ENCODE measurements around the gene TNRC6C.

The TNRC6C gene

DNA sequence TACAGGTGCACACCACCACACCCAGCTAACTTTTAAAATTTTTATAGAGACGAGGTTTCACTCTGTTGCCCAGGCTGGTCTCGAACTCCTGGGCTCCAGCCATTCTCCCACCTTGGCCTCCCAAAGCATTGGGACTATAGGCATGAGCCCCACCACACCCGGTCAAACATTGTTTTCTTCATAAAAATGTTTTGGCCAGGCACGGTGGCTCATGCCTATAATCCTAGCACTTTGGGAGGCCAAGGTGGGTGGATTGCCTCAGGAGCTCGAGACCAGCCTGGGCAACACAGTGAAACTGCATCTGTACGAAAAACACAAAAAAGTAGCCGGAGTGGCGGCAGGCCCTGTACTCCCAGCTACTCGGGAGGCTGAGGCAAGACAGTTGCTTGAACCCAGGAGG lies 157.9 kb downstream of the TNRC6C start:
- no peak for DNase-seq

DNA sequence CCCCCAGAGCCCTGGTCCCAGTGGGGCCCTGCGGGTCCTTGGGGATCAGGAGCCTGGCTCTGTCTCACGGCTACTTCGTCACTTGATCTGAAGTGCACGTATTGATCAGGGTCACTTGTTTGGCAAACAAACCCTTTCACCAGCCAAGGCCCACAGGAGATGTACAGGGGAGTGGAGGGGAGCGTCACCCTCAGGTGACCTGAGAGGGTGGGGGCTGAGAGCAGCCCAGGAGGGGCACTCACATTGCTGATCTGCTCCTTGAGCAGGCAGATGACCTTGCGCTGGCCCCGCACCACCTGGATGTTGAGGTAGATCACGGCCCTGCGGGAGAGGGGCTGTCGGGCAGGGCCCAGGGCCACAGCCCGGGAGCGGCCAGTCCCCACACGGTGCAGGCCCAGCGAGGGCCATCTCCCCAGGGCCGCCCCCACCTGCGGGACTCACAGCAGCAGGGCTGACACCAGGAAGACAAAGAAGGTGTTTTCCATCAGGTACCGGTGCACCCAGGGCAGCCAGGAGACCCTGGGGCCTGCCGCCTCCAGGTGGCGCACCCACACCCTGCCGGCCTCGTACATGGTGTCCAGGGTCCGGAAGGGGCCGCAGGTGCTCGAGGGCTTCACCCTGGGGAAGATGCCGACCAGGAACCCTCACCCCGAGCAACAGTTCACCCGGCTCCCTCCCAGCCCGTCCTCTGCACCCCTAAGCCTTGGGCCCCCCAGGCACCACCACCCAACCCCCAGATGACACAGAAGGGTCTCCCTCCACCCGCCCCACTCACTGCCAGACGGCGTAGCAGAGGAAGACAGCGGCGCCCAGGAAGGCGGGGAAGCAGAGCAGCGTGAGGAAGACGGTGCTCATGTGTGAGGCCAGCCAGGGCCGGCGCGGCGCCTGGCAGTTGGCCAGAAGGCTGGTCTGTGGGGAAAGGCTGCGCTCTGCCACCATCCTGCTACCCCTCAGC lies 158.8 kb downstream of the TNRC6C start:
- DNase-seq = no peak

- DNase-seq = no peak
Measured at GRCh38 chr17:78118801-78119241, 160.3 kb downstream of the TNRC6C start.

DNA sequence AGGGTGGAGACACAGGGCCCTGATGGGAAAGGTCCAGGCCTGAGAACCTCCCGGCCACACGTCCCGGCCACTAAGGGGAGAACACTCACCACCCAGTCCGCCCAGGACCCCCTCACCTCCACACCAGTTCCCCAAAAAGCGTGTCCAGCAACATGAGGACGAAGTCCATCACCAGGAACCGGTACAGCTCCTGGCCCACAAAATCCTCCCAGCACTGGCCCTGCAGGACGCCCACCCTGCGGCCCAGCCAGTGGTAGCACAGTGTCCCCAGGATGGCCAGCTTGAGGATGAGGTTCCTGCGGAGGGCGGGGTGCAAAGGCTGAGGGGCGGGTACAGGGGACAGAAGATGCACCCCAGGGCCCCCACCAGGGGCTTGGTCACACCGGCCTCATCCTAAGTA lies 162.0 kb downstream of the TNRC6C start:
- no peak for DNase-seq

DNA sequence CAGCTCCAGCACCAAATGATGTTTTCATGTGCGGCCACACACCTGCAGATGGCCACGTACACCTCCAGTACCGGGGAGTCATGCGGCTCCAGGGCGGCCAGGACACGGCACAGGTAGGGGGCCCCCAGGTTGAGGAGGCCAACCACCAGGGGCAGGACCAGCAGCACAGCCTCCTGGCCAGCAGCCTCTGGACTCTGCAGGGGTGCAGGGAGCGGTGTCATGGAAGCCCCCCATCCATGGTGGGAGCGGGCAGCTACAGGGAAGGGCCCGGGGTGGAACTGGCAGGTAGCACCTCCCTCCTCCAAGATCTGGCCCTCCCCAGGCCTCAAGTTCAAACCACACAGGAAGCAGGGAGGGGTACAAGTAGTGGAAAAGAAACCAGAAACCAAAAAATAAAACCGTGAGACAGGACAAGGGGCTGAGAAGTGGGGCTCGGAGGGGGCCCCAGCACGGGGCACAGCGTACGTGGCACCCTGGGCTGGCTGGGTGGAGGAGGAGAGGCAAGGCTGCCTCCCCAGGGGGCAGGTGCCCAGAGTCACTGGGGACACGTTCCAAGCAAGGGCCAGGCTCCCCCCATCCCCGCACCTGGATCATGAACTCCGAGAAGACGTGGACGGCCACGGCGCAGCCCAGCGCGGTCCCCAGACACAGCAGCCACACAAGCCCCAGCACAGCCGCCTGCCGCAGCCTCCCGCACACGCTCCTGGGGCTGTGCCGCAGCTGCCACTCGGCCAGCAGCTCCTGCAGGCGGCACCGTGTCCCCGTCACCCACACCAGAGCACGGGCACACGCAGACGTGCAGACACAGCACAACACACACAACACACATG lies 162.7 kb downstream of the TNRC6C start:
- no peak for DNase-seq

- DNase-seq = no peak
Measured at GRCh38 chr17:78121801-78122215, 163.3 kb downstream of the TNRC6C start.

- DNase-seq = no peak
Measured at GRCh38 chr17:78122216-78122930, 163.9 kb downstream of the TNRC6C start.

GRCh38 chr17:78122931-78123249 lies 164.4 kb downstream of the TNRC6C start:
- no peak for DNase-seq

- no peak for DNase-seq
Measured at GRCh38 chr17:78123258-78123929, 164.9 kb downstream of the TNRC6C start.

- no peak for DNase-seq
Measured at GRCh38 chr17:78124081-78124835, 165.8 kb downstream of the TNRC6C start.

DNA sequence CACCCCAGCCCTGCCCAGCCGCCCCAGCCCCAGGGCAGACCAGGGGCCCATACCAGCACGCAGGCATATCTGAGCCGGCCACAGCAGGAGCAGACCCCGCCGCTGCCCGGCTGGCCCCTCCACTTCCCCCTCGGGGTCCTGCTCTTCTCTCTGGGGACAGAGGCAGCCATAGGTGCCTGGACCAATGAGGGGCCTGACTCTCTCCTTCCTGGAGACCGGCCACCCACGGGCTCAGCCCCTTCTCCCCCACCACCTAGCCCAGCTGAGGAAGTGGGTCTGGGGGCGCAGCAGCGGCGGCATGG lies 166.3 kb downstream of the TNRC6C start:
- no peak for DNase-seq

DNA sequence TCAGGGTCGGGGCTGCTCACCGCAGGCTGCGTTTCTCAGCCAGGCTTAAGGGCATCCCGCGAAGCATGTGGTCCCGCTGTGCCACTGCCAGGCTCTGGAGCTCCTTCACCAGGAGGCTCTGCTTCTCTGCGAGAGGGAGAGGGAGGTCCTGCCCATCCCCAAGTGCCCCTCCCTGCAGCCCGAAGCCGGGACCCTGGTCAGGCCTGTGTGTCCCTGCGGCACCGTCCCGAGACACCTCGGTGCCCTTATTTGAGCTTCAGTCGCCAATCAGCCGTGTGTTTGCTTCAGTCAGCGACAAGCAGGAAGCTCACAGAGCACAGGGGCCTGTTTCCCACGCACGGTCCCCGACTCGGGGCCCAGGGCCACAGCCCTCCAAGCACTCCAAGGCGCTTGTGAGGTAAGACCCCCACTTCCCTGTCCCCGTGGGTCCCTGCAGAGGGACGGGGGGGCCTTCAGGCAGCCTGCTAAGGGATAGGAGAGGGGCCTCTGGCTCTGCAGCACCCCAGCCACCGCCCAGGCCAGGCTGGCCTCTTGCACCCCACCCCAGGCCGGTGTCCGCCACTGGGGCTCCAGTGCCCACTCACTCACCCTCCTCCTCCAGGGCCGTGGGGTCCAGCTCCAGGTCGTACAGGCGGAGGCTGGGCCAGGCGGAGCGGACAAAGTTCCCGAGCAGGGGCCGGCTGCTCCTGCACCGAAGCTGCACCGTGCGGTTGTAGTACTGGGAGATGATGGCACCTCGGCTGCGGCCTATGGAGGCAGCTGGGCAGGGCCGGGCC lies 166.8 kb downstream of the TNRC6C start:
- no peak for DNase-seq

- no peak for DNase-seq
Measured at GRCh38 chr17:78125976-78126894, 167.7 kb downstream of the TNRC6C start.

DNA sequence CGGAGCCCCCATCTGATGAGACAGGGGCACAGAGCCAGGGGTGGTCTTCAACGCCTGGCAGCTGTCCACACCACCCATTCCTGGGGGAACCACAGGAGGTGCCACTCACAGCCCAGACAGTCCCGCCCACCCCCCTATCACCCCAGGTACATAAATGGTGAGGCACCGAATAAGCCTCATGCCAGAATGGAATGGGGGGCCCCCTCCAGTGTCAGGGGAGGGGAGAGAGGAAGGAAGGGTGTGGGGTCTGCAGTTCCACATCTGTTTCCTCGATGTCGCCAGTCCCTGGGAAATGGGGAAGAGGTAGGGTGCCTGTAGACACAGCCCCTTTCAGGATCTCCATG lies 168.4 kb downstream of the TNRC6C start:
- DNase-seq = no peak

GRCh38 chr17:78127239-78127887 lies 168.9 kb downstream of the TNRC6C start:
- no peak for DNase-seq

GRCh38 chr17:78127888-78128550 lies 169.5 kb downstream of the TNRC6C start:
- no peak for DNase-seq

- no peak for DNase-seq
Measured at GRCh38 chr17:78128551-78129350, 170.2 kb downstream of the TNRC6C start, which contains the start of gene TMC6. Gene TMC6 (minus strand): TSS chr17:78128755. CDS start chr17:78126832, 1,923 bp downstream.

All from NCI-H1048 (cell line).